Nephron (organoid): ENCODE measurements around the gene THBD.

Source experiments
- H3K27ac Mint-ChIP-seq, 3 experiments: 2 replicates each; pipeline ENCODE4 v1.8.0; 2020; ENCODE audit warnings: mixed read lengths in 3 of 3, mild to moderate bottlenecking in 2 of 3, moderate library complexity in 1 of 3
- H3K27me3 Mint-ChIP-seq: 2 replicates; pipeline ENCODE4 v1.8.0; 2021; ENCODE audit warnings: low read depth, mild to moderate bottlenecking, moderate library complexity, mixed read lengths
- H3K36me3 Mint-ChIP-seq: 2 replicates; pipeline ENCODE4 v1.8.0; 2020; ENCODE audit warnings: low read depth, mixed read lengths
- H3K4me1 Mint-ChIP-seq: 2 replicates; pipeline ENCODE4 v1.8.0; 2020; ENCODE audit warnings: mixed read lengths
- H3K4me3 Mint-ChIP-seq, 3 experiments: 2 replicates each; pipeline ENCODE4 v1.8.0; 2020; ENCODE audit warnings: mild to moderate bottlenecking in 3 of 3, mixed read lengths in 3 of 3, moderate library complexity in 2 of 3
- H3K9me3 Mint-ChIP-seq: 2 replicates; pipeline ENCODE4 v1.8.0; 2020; ENCODE audit warnings: mixed read lengths
- CTCF ChIP-seq, 3 experiments: fragments of 200-600 bp; sonication (generic); IDR thresholded peaks; one replicate each; pipeline ENCODE4 v1.5.0; 2021; ENCODE audit warnings: antibody characterized with exemption in 3 of 3; ENCODE audit not compliant: unreplicated experiment in 3 of 3

Gene THBD

GRCh38 chr20:23049201-23050075 lies at the start of gene THBD:
TSS of gene THBD (minus strand) at chr20:23049672. CDS start at chr20:23049504, 168 bp downstream.
- Mint-ChIP-seq H3K4me3 (peak within 1 kb of the TSS; percentile 91 to 94 (median 92)), H3K36me3 (no peaks in the 10 kb centered on the region), H3K27ac (peak within 1 kb of the TSS in 1 of 3 experiments; percentile 5), H3K27me3 (peaks cover 90% of the 10 kb centered on the region), H3K4me1 (peaks cover 31% of the 10 kb centered on the region), H3K9me3 (peaks cover 4% of the 10 kb centered on the region)
- TF ChIP-seq CTCF (IDR thresholded peaks at IDR 0.05; ENCODE audit: unreplicated experiment in 3 of 3), result no peak

GRCh38 chr20:23097636-23098580 lies 48.4 kb upstream of the THBD start:
- Mint-ChIP-seq H3K36me3 (no peaks in the 10 kb centered on the region), H3K4me1 (no peaks in the 10 kb centered on the region), H3K4me3 (no peak overlapping the region), H3K9me3 (no peaks in the 10 kb centered on the region), H3K27ac (no peak overlapping the region), H3K27me3 (peaks cover 46% of the 10 kb centered on the region)
- TF ChIP-seq CTCF (IDR thresholded peaks at IDR 0.05; ENCODE audit: unreplicated experiment in 3 of 3), result no peak

GRCh38 chr20:23096986-23097520 lies 47.6 kb upstream of the THBD start:
- peaks cover 6% of the 10 kb centered on the region for H3K4me1 Mint-ChIP-seq

GRCh38 chr20:23096097-23096496 lies 46.6 kb upstream of the THBD start:
- Mint-ChIP-seq H3K9me3 (no peaks in the 10 kb centered on the region), H3K36me3 (no peaks in the 10 kb centered on the region), H3K4me3 (no peak overlapping the region), H3K27me3 (peaks cover 55% of the 10 kb centered on the region), H3K4me1 (peaks cover 10% of the 10 kb centered on the region), H3K27ac (no peak overlapping the region)
- no peak for TF ChIP-seq CTCF (IDR thresholded peaks at IDR 0.05; ENCODE audit: unreplicated experiment in 3 of 3)

More at GRCh38 chr20:23096986-23097520, 47.6 kb upstream of the THBD start:
- Mint-ChIP-seq H3K36me3 (no peaks in the 10 kb centered on the region), H3K27ac (no peak overlapping the region), H3K9me3 (no peaks in the 10 kb centered on the region), H3K27me3 (peaks cover 51% of the 10 kb centered on the region), H3K4me3 (no peak overlapping the region)
- TF ChIP-seq CTCF (IDR thresholded peaks at IDR 0.05; ENCODE audit: unreplicated experiment in 3 of 3), result no peak

- TF ChIP-seq CTCF (IDR thresholded peaks at IDR 0.05; ENCODE audit: unreplicated experiment in 3 of 3), result no peak
- H3K27ac Mint-ChIP-seq, result no peak overlapping the region
- peaks cover 55% of the 10 kb centered on the region for H3K27me3 Mint-ChIP-seq
- no peaks in the 10 kb centered on the region for H3K36me3 Mint-ChIP-seq
- H3K9me3 Mint-ChIP-seq, result no peaks in the 10 kb centered on the region
- H3K4me1 Mint-ChIP-seq, result peaks cover 12% of the 10 kb centered on the region
- no peak overlapping the region for H3K4me3 Mint-ChIP-seq
These were observed 46.0 kb upstream of the THBD start for GRCh38 chr20:23095499-23095898.
